Mucosa of rectum (tissue), 2 donors: ENCODE data around the gene MAP2K4.

Experiments
- H3K27ac ChIP-seq, 2 donors: one replicate each; pipeline ENCODE4 v1.7.0; 2013; ENCODE audit warnings: inconsistent platforms in 2 of 2, low read depth in 2 of 2, low read length in 2 of 2
- H3K27me3 ChIP-seq, 2 donors: one replicate each; pipeline ENCODE4 v1.7.0; 2013; ENCODE audit warnings: low read length in 2 of 2; ENCODE audit not compliant: control insufficient read depth in 2 of 2, insufficient read depth in 2 of 2
- H3K36me3 ChIP-seq, 2 donors: one replicate each; pipeline ENCODE4 v1.7.0; 2013; ENCODE audit warnings: low read length in 2 of 2; ENCODE audit not compliant: control insufficient read depth in 2 of 2, insufficient read depth in 2 of 2
- H3K4me1 ChIP-seq, 2 donors: one replicate each; pipeline ENCODE4 v1.7.0; 2013; ENCODE audit warnings: low read length in 2 of 2, mild to moderate bottlenecking in 1 of 2; ENCODE audit not compliant: control insufficient read depth in 2 of 2, insufficient read depth in 2 of 2
- H3K4me3 ChIP-seq, 2 donors: one replicate each; pipeline ENCODE4 v1.7.0; 2013; ENCODE audit warnings: low read length in 2 of 2
- H3K9ac ChIP-seq, 2 donors: one replicate each; pipeline ENCODE4 v1.7.0; 2013; ENCODE audit warnings: low read length in 2 of 2, low read depth in 1 of 2, mild to moderate bottlenecking in 1 of 2
- H3K9me3 ChIP-seq, 2 donors: one replicate each; pipeline ENCODE4 v1.7.0; 2013; ENCODE audit warnings: low read length in 2 of 2; ENCODE audit not compliant: control insufficient read depth in 2 of 2
- donor health status: healthy.
- donor health status: Normal muscosa, but diverticular disease.

The MAP2K4 gene

GRCh38 chr17:12104831-12105230 is 84.2 kb downstream of the MAP2K4 start:
- Histone ChIP-seq H3K36me3 (peaks cover 0 to 3% of the 10 kb centered on the region in 2 donors), H3K4me1 (no peaks in the 10 kb centered on the region), H3K27ac (no peak overlapping the region), H3K9me3 (no peaks in the 10 kb centered on the region), H3K4me3 (no peak overlapping the region), H3K27me3 (no peaks in the 10 kb centered on the region), H3K9ac (no peak overlapping the region)

GRCh38 chr17:12107905-12108304 is 87.2 kb downstream of the MAP2K4 start:
- H3K27ac ChIP-seq: no peak overlapping the region
- H3K9me3 ChIP-seq: no peaks in the 10 kb centered on the region
- no peaks in the 10 kb centered on the region for H3K4me1 ChIP-seq
- H3K9ac ChIP-seq: no peak overlapping the region
- no peak overlapping the region for H3K4me3 ChIP-seq
- H3K36me3 ChIP-seq: peaks cover 9 to 17% of the 10 kb centered on the region in 2 donors
- H3K27me3 ChIP-seq: no peaks in the 10 kb centered on the region

- H3K36me3 ChIP-seq: peaks cover 27 to 41% of the 10 kb centered on the region in 2 donors
These were observed 90.2 kb downstream of the MAP2K4 start for GRCh38 chr17:12110906-12111305.

GRCh38 chr17:12113156-12113555 is 92.5 kb downstream of the MAP2K4 start:
- Histone ChIP-seq H3K27ac (no peak overlapping the region), H3K4me3 (no peak overlapping the region), H3K36me3 (peaks cover 37 to 46% of the 10 kb centered on the region in 2 donors), H3K4me1 (no peaks in the 10 kb centered on the region), H3K9ac (no peak overlapping the region), H3K9me3 (no peaks in the 10 kb centered on the region), H3K27me3 (no peaks in the 10 kb centered on the region)

More at GRCh38 chr17:12110906-12111305, 90.2 kb downstream of the MAP2K4 start:
- Histone ChIP-seq H3K9ac (no peak overlapping the region), H3K27ac (no peak overlapping the region), H3K27me3 (no peaks in the 10 kb centered on the region), H3K4me3 (no peak overlapping the region), H3K4me1 (no peaks in the 10 kb centered on the region), H3K9me3 (no peaks in the 10 kb centered on the region)

GRCh38 chr17:12114686-12115418 is 94.2 kb downstream of the MAP2K4 start:
- no peaks in the 10 kb centered on the region for H3K4me1 ChIP-seq
- H3K27ac ChIP-seq: no peak overlapping the region
- peaks cover 40 to 46% of the 10 kb centered on the region in 2 donors for H3K36me3 ChIP-seq
- H3K9ac ChIP-seq: no peak overlapping the region
- no peaks in the 10 kb centered on the region for H3K27me3 ChIP-seq
- H3K9me3 ChIP-seq: no peaks in the 10 kb centered on the region
- H3K4me3 ChIP-seq: no peak overlapping the region

GRCh38 chr17:12116143-12116542 is 95.5 kb downstream of the MAP2K4 start:
- Histone ChIP-seq H3K27ac (no peak overlapping the region), H3K4me3 (no peak overlapping the region), H3K4me1 (no peaks in the 10 kb centered on the region), H3K27me3 (no peaks in the 10 kb centered on the region), H3K9me3 (no peaks in the 10 kb centered on the region), H3K36me3 (peaks cover 36 to 39% of the 10 kb centered on the region in 2 donors), H3K9ac (no peak overlapping the region)

GRCh38 chr17:12118617-12119016 is 97.9 kb downstream of the MAP2K4 start:
- no peaks in the 10 kb centered on the region for H3K4me1 ChIP-seq
- no peaks in the 10 kb centered on the region for H3K9me3 ChIP-seq
- peaks cover 23 to 25% of the 10 kb centered on the region in 2 donors for H3K36me3 ChIP-seq
- H3K27me3 ChIP-seq: no peaks in the 10 kb centered on the region
- no peak overlapping the region for H3K4me3 ChIP-seq
- no peak overlapping the region for H3K27ac ChIP-seq
- no peak overlapping the region for H3K9ac ChIP-seq

GRCh38 chr17:12122075-12122474 is 101.4 kb downstream of the MAP2K4 start:
- no peak overlapping the region for H3K27ac ChIP-seq

GRCh38 chr17:12127177-12127576 is 106.5 kb downstream of the MAP2K4 start:
- Histone ChIP-seq H3K9me3 (peaks cover 0 to 3% of the 10 kb centered on the region in 2 donors), H3K27ac (no peak overlapping the region), H3K4me3 (no peak overlapping the region), H3K36me3 (peaks cover 42 to 46% of the 10 kb centered on the region in 2 donors), H3K9ac (no peak overlapping the region), H3K4me1 (no peaks in the 10 kb centered on the region), H3K27me3 (no peaks in the 10 kb centered on the region)

More at GRCh38 chr17:12122075-12122474, 101.4 kb downstream of the MAP2K4 start:
- Histone ChIP-seq H3K9ac (no peak overlapping the region), H3K4me3 (no peak overlapping the region), H3K9me3 (peaks cover 0 to 3% of the 10 kb centered on the region in 2 donors), H3K36me3 (peaks cover 25 to 26% of the 10 kb centered on the region in 2 donors), H3K4me1 (no peaks in the 10 kb centered on the region), H3K27me3 (no peaks in the 10 kb centered on the region)

- Histone ChIP-seq H3K36me3 (peaks cover 42 to 47% of the 10 kb centered on the region in 2 donors), H3K27ac (no peak overlapping the region), H3K4me1 (no peaks in the 10 kb centered on the region), H3K9me3 (peaks cover 0 to 3% of the 10 kb centered on the region in 2 donors), H3K9ac (no peak overlapping the region), H3K4me3 (no peak overlapping the region), H3K27me3 (no peaks in the 10 kb centered on the region)
These were observed 107.0 kb downstream of the MAP2K4 start for GRCh38 chr17:12127667-12128066.
